IMR-90 (cell line): ENCODE results near the gene OR51T1. TPM values are rescaled to one million over a fixed set of nuclear protein-coding genes. Genes with fewer than 3 reads are reported as not detected.
A peak's percentile ranks its signal among the peaks of the same experiment; 100 is the strongest.

Experiments
- ATAC-seq: fragments of 200-7000 bp; cut with Tn5 transposase; 2 replicates; pipeline ENCODE4 v1.9.1; 2020; ENCODE audit warnings: low read depth, mild to moderate bottlenecking, moderate library complexity
- BruUV-seq: library from RNA; stranded (reverse); fragments of 400-500 nt; replicated peaks from 2 replicates; lab custom pipeline; 2021; lab: Mats Ljungman, UMichigan
- CTCF ChIA-PET: fragments of 300-600 bp; formaldehyde crosslinking; extraction: SDS; loops from one replicate; lab custom pipeline; 2021; ENCODE audit warnings: antibody characterized with exemption; lab: Yijun Ruan, JAX
- POLR2A ChIA-PET: fragments of 300-600 bp; sonication (Branson Sonifier 250); formaldehyde crosslinking; loops from one replicate; lab custom pipeline; 2022; ENCODE audit warnings: antibody characterized with exemption; ENCODE audit not compliant: unreplicated experiment; lab: Charles Lee
- DNase-seq: peaks from one replicate; pipeline ENCODE4 v3.0.0; 2013
- H2AFZ ChIP-seq: replicated peaks from 2 replicates; pipeline ENCODE3; 2013; ENCODE audit warnings: low read length, mild to moderate bottlenecking; ENCODE audit not compliant: poor library complexity
- H2AK5ac ChIP-seq: 2 replicates; pipeline ENCODE4 v1.6.1; 2013; ENCODE audit warnings: low read depth, low read length, inconsistent platforms
- H2AK9ac ChIP-seq: replicated peaks from 2 replicates; pipeline ENCODE3; 2013; ENCODE audit warnings: mild to moderate bottlenecking, low read depth, low read length, moderate library complexity; ENCODE audit not compliant: poor library complexity
- H2BK120ac ChIP-seq: 2 replicates; pipeline ENCODE4 v1.6.1; 2013; ENCODE audit warnings: low read depth, low read length, inconsistent platforms
- H2BK15ac ChIP-seq: 3 replicates; pipeline ENCODE4 v1.6.1; 2013; ENCODE audit warnings: low read depth, low read length, inconsistent platforms
- H2BK20ac ChIP-seq: 2 replicates; pipeline ENCODE4 v1.6.1; 2013; ENCODE audit warnings: low read depth, mild to moderate bottlenecking, inconsistent platforms, low read length, moderate library complexity
- H2BK5ac ChIP-seq: 2 replicates; pipeline ENCODE4 v1.6.1; 2013; ENCODE audit warnings: mild to moderate bottlenecking, low read depth, low read length, inconsistent platforms; ENCODE audit not compliant: poor library complexity, severe bottlenecking
- H3K14ac ChIP-seq: replicated peaks from 2 replicates; pipeline ENCODE4 v1.6.1; 2013; ENCODE audit warnings: low read depth, low read length, inconsistent platforms
- H3K18ac ChIP-seq: 2 replicates; pipeline ENCODE4 v1.6.1; 2013; ENCODE audit warnings: low read depth, low read length, control low read depth
- H3K23ac ChIP-seq: 2 replicates; pipeline ENCODE4 v1.6.1; 2013; ENCODE audit warnings: low read depth, low read length, inconsistent platforms
- H3K27ac ChIP-seq: 2 replicates; pipeline ENCODE4 v1.5.1; 2013; ENCODE audit warnings: mild to moderate bottlenecking, control low read depth, low read length; ENCODE audit not compliant: insufficient read depth
- H3K27me3 ChIP-seq: 2 replicates; pipeline ENCODE4 v1.6.1; 2013; ENCODE audit warnings: low read length; ENCODE audit not compliant: control insufficient read depth, insufficient read depth
- H3K36me3 ChIP-seq: 2 replicates; pipeline ENCODE4 v1.6.1; 2013; ENCODE audit warnings: low read length, mixed read lengths; ENCODE audit not compliant: control insufficient read depth, insufficient read depth
- H3K4ac ChIP-seq: 2 replicates; pipeline ENCODE4 v1.6.1; 2013; ENCODE audit warnings: low read depth, low read length, inconsistent platforms
- H3K4me1 ChIP-seq: 2 replicates; pipeline ENCODE4 v1.6.1; 2013; ENCODE audit warnings: low read length, mixed read lengths; ENCODE audit not compliant: control insufficient read depth, insufficient read depth
- H3K4me2 ChIP-seq: 2 replicates; pipeline ENCODE4 v1.6.1; 2013; ENCODE audit warnings: low read depth, mild to moderate bottlenecking, control low read depth, low read length, moderate library complexity
- H3K4me3 ChIP-seq: 2 replicates; pipeline ENCODE4 v1.5.1; 2013; ENCODE audit warnings: low read depth, mild to moderate bottlenecking, control low read depth, low read length, moderate library complexity; ENCODE audit not compliant: insufficient read depth
- H3K56ac ChIP-seq: 2 replicates; pipeline ENCODE4 v1.6.1; 2013; ENCODE audit warnings: low read length, inconsistent platforms; ENCODE audit not compliant: insufficient read depth; ENCODE audit errors: extremely low read depth
- H3K79me1 ChIP-seq, 2 experiments: 2 replicates each; pipeline ENCODE4 v1.6.1; 2013; ENCODE audit warnings: low read length in 2 of 2, inconsistent platforms in 1 of 2, low read depth in 1 of 2
- H3K9ac ChIP-seq: 2 replicates; pipeline ENCODE4 v1.6.1; 2013; ENCODE audit warnings: low read depth, low read length, control low read depth
- H3K9me1 ChIP-seq: 2 replicates; pipeline ENCODE4 v1.6.1; 2013; ENCODE audit warnings: low read length, inconsistent platforms; ENCODE audit not compliant: insufficient read depth
- H3K9me3 ChIP-seq: 2 replicates; pipeline ENCODE4 v1.6.1; 2013; ENCODE audit warnings: low read length; ENCODE audit not compliant: control insufficient read depth, insufficient read depth
- H4K20me1 ChIP-seq: 2 replicates; pipeline ENCODE4 v1.6.1; 2013; ENCODE audit warnings: low read length, inconsistent platforms; ENCODE audit not compliant: insufficient read depth
- H4K5ac ChIP-seq: 2 replicates; pipeline ENCODE4 v1.6.1; 2013; ENCODE audit warnings: mild to moderate bottlenecking, low read depth, low read length, control low read depth
- H4K8ac ChIP-seq, 2 experiments: 2 replicates each; pipeline ENCODE4 v1.6.1; 2013; ENCODE audit warnings: low read depth in 2 of 2, low read length in 2 of 2, control low read depth in 1 of 2, inconsistent platforms in 1 of 2
- H4K91ac ChIP-seq: 2 replicates; pipeline ENCODE4 v1.6.1; 2013; ENCODE audit warnings: low read depth, low read length, inconsistent platforms; ENCODE audit not compliant: insufficient read depth
- CEBPB ChIP-seq: IDR thresholded peaks from 2 replicates; pipeline ENCODE4 v1.6.1; 2012; ENCODE audit warnings: low read depth, low read length, improper control_type of control experiment
- NFE2L2 ChIP-seq: fragments of 150-350 bp; IDR thresholded peaks from 2 replicates; pipeline ENCODE4 v1.6.1; 2016; ENCODE audit warnings: low read depth, mild to moderate bottlenecking, low read length
- WGBS, 2 experiments: methylation state at CpG; one replicate each; pipeline versions ENCODE4 v1.1.5 to v1.1.7; 2013; ENCODE audit warnings: missing lambda C conversion rate in 2 of 2; ENCODE audit not compliant: insufficient read length in 1 of 2; ENCODE audit errors: extremely low coverage in 2 of 2; 5-methylcytosine and 5-hydroxymethylcytosine counted together
- dilution Hi-C: fragments of 300-500 bp; cut with HindIII; formaldehyde crosslinking; loops from one replicate; pipeline ENCODE4 v1.14.3; 2018; ENCODE audit warnings: low sequenced_read_pairs; ENCODE audit not compliant: unreplicated experiment
- in situ Hi-C: fragments of 300-500 bp; cut with MboI; formaldehyde crosslinking; loops from 3 replicates; pipeline ENCODE4 v1.14.3; 2019; ENCODE audit warnings: low sequenced_read_pairs, inconsistent platforms, mixed read lengths
- intact Hi-C: fragments of 100-400 bp; cut with micrococcal nuclease; formaldehyde crosslinking; loops from 2 replicates; pipeline ENCODE4 v1.10.0; 2022
- polyA plus RNA-seq, 3 experiments: library from polyadenylated mRNA; depleted of rRNA; stranded (reverse); fragments of >200 nt; gene quantifications; 2 replicates each; pipeline ENCODE4 v1.2.3, GENCODE V29; 2012; ENCODE audit warnings: low replicate concordance in 1 of 3
- total RNA-seq: library from RNA; depleted of rRNA; stranded (reverse); fragments of >200 nt; gene quantifications from 2 replicates; pipeline ENCODE4 v1.2.3, GENCODE V29; 2012

The OR51T1 gene
- total and polyA plus RNA-seq, 2 of the 4 experiments (the other 2 are of a cell fraction) = not detected

GRCh38 chr11:4922304-4922703 is 40.6 kb downstream of the OR51T1 start:
- ChIA-PET CTCF (no interaction called here), POLR2A (no interaction called here)
- Histone ChIP-seq H3K18ac (no peak overlapping the region), H3K79me1 (no peaks in the 10 kb centered on the region), H2BK120ac (no peak overlapping the region), H3K4ac (no peak overlapping the region), H4K8ac (no peak overlapping the region), H3K56ac (no peak overlapping the region), H2BK5ac (no peak overlapping the region), H3K14ac (no peak overlapping the region), H2BK15ac (no peak overlapping the region), H2AK9ac (no peak overlapping the region), H3K4me1 (no peaks in the 10 kb centered on the region; the same call in 1 of the 2 replicates), H4K20me1 (no peaks in the 10 kb centered on the region), H3K9me1 (no peaks in the 10 kb centered on the region), H2BK20ac (no peak overlapping the region), H3K23ac (no peak overlapping the region), H3K9me3 (no peaks in the 10 kb centered on the region), H2AFZ (no peak overlapping the region), H3K4me3 (no peak overlapping the region), H3K27ac (no peak overlapping the region), H3K27me3 (peaks cover 2% of the 10 kb centered on the region; the same call in 1 of the 2 replicates), H3K36me3 (no peaks in the 10 kb centered on the region), H4K91ac (no peak overlapping the region), H4K5ac (no peak overlapping the region), H3K9ac (no peak overlapping the region), H3K4me2 (no peak overlapping the region), H2AK5ac (no peak overlapping the region)
- in situ Hi-C loops = no loop called here
- no CpG with 5 or more reads among the region's 1 CpG for WGBS, 2 experiments
- TF ChIP-seq NFE2L2 (peak; percentile 74), CEBPB (no peak)
- dilution Hi-C loops = no loop called here
- DNase-seq (no peak), ATAC-seq (no peak)
- BruUV-seq = no TSS peak
- intact Hi-C loops = no loop called here
